GM12891 (cell line): ENCODE measurements around the gene CAPN11.

Source experiments
- POLR2A ChIP-seq: IDR thresholded peaks from 2 replicates; pipeline ENCODE4 v1.6.1; 2011; ENCODE audit warnings: low read depth, low read length, control low read depth
- POLR2AphosphoS5 ChIP-seq: IDR thresholded peaks from 2 replicates; pipeline ENCODE4 v1.6.1; 2011; ENCODE audit warnings: low read depth, low read length, control low read depth
- POU2F2 ChIP-seq: IDR thresholded peaks from 2 replicates; pipeline ENCODE4 v1.6.1; 2011; ENCODE audit warnings: low read depth, mild to moderate bottlenecking, control low read depth, low read length, moderate library complexity
- SPI1 ChIP-seq: IDR thresholded peaks from 2 replicates; pipeline ENCODE4 v1.6.1; 2011; ENCODE audit warnings: low read depth, low read length, control low read depth
- TAF1 ChIP-seq: IDR thresholded peaks from 2 replicates; pipeline ENCODE4 v1.6.1; 2011; ENCODE audit warnings: low read depth, low read length, control low read depth

DNA sequence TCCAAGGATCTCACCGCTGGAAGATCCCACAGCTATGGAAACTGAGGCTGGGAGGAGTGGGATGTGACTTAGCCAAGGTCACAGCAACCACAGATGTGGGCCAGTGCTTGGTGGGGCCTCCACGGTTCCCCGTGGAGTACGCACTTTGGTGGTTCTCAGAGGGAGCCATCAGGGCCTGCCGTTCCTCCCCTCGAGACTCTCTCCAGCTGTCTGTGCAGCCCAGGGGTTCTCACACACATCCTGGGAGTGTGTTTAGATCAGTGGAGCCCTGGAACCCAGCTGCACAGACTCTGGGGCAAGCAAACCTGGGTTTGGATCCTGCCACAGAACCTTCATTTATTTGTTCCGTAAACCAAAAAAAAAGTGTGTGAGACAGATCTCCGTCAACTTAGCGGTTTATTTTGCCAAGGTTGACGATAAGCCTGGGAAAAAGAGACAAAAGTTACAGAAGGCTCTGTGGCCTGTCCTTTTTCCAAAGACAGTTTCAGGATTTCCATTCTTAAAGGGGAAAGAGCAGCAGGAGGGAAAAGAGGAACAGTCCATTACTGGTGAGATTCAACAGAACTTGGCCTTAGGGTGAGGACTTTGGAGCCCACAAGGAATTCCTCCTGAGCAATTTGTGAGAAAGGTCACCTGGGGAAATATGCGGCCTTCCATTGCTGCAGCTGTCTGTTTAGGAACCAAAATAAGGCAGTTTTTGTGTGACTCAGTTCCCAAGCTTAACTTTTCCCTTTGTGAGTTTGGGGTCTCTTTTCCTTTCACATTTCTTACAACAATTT lies 44.5 kb downstream of the CAPN11 start:
- TF ChIP-seq POLR2A (no peak), POLR2AphosphoS5 (no peak), POU2F2 (no peak), TAF1 (no peak), SPI1 (no peak)
